ENCODE results near the gene TMEM106C. TPM values are rescaled to one million over a fixed set of nuclear protein-coding genes. Genes with fewer than 3 reads are reported as not detected.

TMEM106C gene
- total RNA-seq, 6 experiments from 2014 or later: 87.8 to 123 (median 107) TPM

DNA sequence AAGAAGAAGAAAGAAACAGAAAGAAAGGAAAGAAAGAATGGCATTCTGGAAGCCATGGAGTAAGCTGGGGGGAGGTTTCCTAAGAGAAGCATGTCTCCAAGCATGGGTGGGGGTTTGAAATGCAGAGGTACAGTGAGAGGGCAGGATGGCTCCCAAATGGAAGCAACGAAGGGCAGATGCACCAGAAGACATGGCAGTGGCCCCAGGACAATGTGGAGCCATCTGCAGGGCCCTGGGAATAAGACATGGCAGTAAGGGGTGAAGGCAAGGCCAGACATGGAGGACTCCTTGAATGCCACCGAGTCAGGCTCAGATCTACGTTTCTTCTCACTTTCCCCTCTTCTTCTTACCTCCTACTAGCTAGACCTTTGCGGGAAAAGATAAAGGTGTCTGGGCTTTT lies 45.6 kb downstream of the TMEM106C start:
- no peak overlapping the region for H3K4me3 Mint-ChIP-seq
- TF ChIP-seq, protein P1, sequence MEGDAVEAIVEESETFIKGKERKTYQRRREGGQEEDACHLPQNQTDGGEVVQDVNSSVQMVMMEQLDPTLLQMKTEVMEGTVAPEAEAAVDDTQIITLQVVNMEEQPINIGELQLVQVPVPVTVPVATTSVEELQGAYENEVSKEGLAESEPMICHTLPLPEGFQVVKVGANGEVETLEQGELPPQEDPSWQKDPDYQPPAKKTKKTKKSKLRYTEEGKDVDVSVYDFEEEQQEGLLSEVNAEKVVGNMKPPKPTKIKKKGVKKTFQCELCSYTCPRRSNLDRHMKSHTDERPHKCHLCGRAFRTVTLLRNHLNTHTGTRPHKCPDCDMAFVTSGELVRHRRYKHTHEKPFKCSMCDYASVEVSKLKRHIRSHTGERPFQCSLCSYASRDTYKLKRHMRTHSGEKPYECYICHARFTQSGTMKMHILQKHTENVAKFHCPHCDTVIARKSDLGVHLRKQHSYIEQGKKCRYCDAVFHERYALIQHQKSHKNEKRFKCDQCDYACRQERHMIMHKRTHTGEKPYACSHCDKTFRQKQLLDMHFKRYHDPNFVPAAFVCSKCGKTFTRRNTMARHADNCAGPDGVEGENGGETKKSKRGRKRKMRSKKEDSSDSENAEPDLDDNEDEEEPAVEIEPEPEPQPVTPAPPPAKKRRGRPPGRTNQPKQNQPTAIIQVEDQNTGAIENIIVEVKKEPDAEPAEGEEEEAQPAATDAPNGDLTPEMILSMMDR (IDR thresholded peaks at IDR 0.05): no peak
- H3K4me1 Mint-ChIP-seq (ENCODE audit: low read depth): no peaks in the 10 kb centered on the region
- no peaks in the 10 kb centered on the region for H3K9me3 Mint-ChIP-seq
- peaks cover 66% of the 10 kb centered on the region for H3K27me3 Mint-ChIP-seq (ENCODE audit: insufficient read depth)
- no peaks in the 10 kb centered on the region for H3K36me3 Mint-ChIP-seq (ENCODE audit: low read depth)
- H3K27ac Mint-ChIP-seq: no peak overlapping the region
- no peak for DNase-seq

DNA sequence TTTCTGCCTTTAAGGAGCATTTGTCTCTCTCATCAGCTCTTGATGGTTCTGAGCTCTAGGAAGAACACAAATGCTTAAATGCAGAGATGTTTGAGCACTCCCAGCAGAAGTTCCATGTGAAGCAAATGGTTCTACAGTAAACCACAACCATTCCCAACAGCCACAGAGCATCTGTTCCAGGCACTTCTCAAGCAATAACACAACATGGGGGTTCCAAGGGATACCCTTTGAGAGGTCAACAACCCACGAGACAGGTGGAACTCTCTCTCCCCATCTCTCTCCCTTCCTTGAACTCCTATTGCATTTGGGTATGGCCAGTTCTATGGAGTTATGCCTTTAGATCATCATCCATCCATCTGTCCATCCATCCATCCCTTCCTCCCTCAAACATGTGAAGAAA lies 46.1 kb downstream of the TMEM106C start:
- Mint-ChIP-seq H3K9me3 (no peaks in the 10 kb centered on the region), H3K36me3 (ENCODE audit: low read depth) (no peaks in the 10 kb centered on the region), H3K27ac (no peak overlapping the region), H3K27me3 (ENCODE audit: insufficient read depth) (peaks cover 68% of the 10 kb centered on the region), H3K4me3 (no peak overlapping the region), H3K4me1 (ENCODE audit: low read depth) (no peaks in the 10 kb centered on the region)
- DNase-seq: no peak
- TF ChIP-seq, protein P1 (IDR thresholded peaks at IDR 0.05): no peak

DNA sequence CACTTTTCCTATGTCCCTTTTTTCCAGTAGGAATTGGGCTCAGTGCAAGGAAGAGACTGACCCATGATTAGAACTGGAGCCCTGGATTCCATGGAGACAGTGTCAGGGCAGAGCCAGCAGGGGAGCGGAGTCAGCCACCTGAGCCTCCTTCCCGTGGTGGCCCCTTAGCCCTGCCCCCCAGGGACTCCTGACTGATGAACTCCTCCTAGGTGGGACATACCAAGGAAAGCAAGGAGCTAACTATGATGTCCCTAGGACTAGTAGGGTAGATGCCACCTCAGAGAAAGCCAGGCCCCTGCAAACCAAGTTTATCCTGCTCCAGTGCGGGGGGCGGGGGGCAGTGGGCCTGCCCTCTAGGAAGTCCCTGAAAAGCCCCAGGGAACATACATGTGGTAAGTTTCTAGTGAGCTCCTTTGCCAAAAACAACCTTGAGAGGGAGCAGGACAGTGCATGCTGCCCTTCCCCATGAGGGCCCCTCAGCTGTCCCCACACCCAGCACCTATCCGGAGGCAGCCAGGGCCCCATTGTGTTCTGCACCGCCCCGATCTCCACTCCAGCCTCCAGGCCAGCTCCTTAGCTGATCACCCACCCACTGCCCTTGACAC lies 47.1 kb downstream of the TMEM106C start:
- peaks cover 72% of the 10 kb centered on the region for H3K27me3 Mint-ChIP-seq (ENCODE audit: insufficient read depth)
- H3K9me3 Mint-ChIP-seq: no peaks in the 10 kb centered on the region
- H3K27ac Mint-ChIP-seq: no peak overlapping the region
- TF ChIP-seq, protein P1 (IDR thresholded peaks at IDR 0.05): no peak
- no peak overlapping the region for H3K4me3 Mint-ChIP-seq
- H3K36me3 Mint-ChIP-seq (ENCODE audit: low read depth): no peaks in the 10 kb centered on the region
- DNase-seq: no peak
- no peaks in the 10 kb centered on the region for H3K4me1 Mint-ChIP-seq (ENCODE audit: low read depth)

DNA sequence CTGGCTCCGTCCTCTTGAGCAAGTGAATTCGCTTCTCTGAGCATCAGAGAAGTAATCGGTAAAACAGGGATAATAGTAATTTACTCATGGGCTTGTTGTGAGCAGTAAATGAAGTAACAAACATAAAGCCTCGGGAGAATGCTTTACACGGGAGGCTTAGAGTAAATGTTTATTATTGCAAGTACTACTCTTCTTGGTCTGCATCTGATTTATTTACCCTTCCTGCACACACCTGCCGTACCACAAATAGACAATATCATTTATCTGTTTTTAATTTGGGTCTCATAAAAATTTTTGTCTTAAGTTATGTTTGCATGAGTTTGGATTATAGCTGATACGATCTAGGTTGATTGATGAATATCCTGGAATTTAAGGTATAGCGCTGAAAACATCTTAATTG lies 48.7 kb downstream of the TMEM106C start:
- no peaks in the 10 kb centered on the region for H3K36me3 Mint-ChIP-seq (ENCODE audit: low read depth)
- H3K4me3 Mint-ChIP-seq: no peak overlapping the region
- TF ChIP-seq, protein P1 (IDR thresholded peaks at IDR 0.05): no peak

DNA sequence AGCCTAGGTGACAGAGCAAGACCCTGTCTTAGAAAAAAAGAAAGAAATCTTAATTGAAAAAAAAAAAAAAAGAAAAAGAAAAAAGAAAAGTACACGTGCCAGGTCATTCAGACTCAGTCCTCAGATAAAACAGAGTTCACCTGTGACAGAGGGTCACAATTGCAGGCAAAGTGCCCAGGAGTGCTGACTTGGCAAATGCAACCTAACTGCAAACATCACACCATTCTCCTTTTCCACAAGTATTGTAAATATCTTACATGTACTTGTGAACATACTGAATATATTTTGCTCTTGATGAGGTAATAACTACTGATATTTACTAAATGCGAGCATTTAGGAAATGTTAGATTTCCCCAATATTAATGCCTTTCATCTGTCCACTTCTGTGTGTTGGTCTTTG lies 49.9 kb downstream of the TMEM106C start:
- Mint-ChIP-seq H3K9me3 (no peaks in the 10 kb centered on the region), H3K27ac (no peak overlapping the region), H3K4me3 (no peak overlapping the region), H3K4me1 (ENCODE audit: low read depth) (no peaks in the 10 kb centered on the region), H3K36me3 (ENCODE audit: low read depth) (no peaks in the 10 kb centered on the region), H3K27me3 (ENCODE audit: insufficient read depth) (peaks cover 72% of the 10 kb centered on the region)
- DNase-seq: no peak
- TF ChIP-seq, protein P1 (IDR thresholded peaks at IDR 0.05): no peak

More for the DNA sequence above, 48.7 kb downstream of the TMEM106C start:
- Mint-ChIP-seq H3K4me1 (ENCODE audit: low read depth) (no peaks in the 10 kb centered on the region), H3K9me3 (no peaks in the 10 kb centered on the region), H3K27me3 (ENCODE audit: insufficient read depth) (peaks cover 71% of the 10 kb centered on the region), H3K27ac (no peak overlapping the region)
- no peak for DNase-seq

Data from HFFc6 (cell line).